Measurements from ENCODE around the gene ABCC6.
"Not testable (repeated sequence)": the region's sequence is repeated elsewhere in the genome, so short reads cannot be mapped to it uniquely, and the experiment has no call there.

ABCC6 gene

GRCh38 chr16:16166085-16166484 is 57.2 kb downstream of the ABCC6 start:
- DNase-seq (ENCODE audit: low spot score) = no peak
- TF ChIP-seq, protein P1, sequence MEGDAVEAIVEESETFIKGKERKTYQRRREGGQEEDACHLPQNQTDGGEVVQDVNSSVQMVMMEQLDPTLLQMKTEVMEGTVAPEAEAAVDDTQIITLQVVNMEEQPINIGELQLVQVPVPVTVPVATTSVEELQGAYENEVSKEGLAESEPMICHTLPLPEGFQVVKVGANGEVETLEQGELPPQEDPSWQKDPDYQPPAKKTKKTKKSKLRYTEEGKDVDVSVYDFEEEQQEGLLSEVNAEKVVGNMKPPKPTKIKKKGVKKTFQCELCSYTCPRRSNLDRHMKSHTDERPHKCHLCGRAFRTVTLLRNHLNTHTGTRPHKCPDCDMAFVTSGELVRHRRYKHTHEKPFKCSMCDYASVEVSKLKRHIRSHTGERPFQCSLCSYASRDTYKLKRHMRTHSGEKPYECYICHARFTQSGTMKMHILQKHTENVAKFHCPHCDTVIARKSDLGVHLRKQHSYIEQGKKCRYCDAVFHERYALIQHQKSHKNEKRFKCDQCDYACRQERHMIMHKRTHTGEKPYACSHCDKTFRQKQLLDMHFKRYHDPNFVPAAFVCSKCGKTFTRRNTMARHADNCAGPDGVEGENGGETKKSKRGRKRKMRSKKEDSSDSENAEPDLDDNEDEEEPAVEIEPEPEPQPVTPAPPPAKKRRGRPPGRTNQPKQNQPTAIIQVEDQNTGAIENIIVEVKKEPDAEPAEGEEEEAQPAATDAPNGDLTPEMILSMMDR (IDR thresholded peaks at IDR 0.05; ENCODE audit: extremely low read depth, missing control alignments) = no peak

- no peak for DNase-seq (ENCODE audit: low spot score)
- TF ChIP-seq, protein P1 (IDR thresholded peaks at IDR 0.05; ENCODE audit: extremely low read depth, missing control alignments) = no peak
These were observed 59.1 kb downstream of the ABCC6 start for GRCh38 chr16:16164243-16164642.

- no peak for DNase-seq (ENCODE audit: low spot score)
- TF ChIP-seq, protein P1 (IDR thresholded peaks at IDR 0.05; ENCODE audit: extremely low read depth, missing control alignments) = no peak
These were observed 59.7 kb downstream of the ABCC6 start for GRCh38 chr16:16163571-16163970.

- TF ChIP-seq, protein P1 (IDR thresholded peaks at IDR 0.05; ENCODE audit: extremely low read depth, missing control alignments) = no peak
- no peak for DNase-seq (ENCODE audit: low spot score)
These were observed 60.2 kb downstream of the ABCC6 start for GRCh38 chr16:16163109-16163508.

DNA sequence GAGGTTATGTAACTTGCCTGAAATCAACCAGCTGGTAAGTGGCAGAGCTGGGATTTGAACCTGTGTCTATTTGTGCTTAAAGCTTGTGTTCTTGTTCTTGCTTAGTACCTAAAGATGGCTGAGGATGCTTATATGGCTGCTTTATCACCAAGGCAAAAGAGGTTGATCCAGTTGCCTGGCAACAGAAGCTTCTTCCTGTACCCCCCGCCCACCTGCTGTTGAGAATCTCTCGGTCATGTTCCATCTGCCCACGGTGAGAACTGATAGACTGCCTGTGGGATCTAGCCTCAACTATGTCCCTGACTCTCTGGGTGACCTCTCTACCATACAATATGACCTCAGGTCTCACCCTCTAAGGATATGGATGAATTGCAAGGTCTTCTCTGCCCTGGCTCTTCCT is 60.7 kb downstream of the ABCC6 start:
- DNase-seq (ENCODE audit: low spot score) = no peak
- TF ChIP-seq, protein P1 (IDR thresholded peaks at IDR 0.05; ENCODE audit: extremely low read depth, missing control alignments) = no peak

DNA sequence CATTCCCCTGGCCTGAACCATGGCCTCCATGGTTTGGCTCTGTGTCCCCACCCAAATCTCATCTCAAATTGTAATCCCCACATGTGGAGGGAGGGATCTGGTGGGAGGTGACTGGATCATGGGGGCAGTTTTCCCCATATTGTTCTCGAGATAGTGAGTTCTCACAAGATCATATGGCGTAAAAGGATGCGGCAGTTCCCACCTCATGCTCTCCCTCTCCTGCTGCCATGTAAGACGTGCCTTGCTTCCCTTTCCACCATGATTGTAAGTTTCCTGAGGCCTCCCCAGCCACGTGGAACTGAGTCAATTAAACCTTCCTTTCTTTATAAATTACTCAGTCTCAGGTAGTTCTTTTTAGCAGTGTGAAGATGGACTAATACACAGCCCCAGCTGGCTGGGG is 61.5 kb downstream of the ABCC6 start:
- DNase-seq (ENCODE audit: low spot score) = not testable (repeated sequence)

GRCh38 chr16:16161319-16161718 is 62.0 kb downstream of the ABCC6 start:
- no peak for DNase-seq (ENCODE audit: low spot score)
- TF ChIP-seq, protein P1 (IDR thresholded peaks at IDR 0.05; ENCODE audit: extremely low read depth, missing control alignments) = no peak

DNA sequence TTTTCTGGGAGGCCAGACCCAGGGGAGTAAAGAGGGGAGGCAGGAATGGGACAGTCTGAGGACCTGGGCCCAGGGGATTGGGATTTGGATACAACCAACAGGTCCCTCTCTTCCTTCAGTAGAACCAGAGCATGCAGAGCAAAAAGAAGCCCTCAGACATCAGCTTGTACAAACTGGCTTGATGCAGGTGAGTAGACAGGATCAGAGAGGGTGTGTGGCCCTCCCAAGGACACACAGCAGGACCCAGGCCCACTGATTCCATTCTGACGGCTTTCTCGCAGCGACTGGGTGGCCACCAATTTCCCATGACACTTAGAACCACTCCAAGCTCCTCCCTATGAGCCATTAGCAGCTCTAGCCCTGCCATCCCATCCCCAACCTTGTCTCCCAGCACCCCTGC is 63.6 kb downstream of the ABCC6 start:
- DNase-seq (ENCODE audit: low spot score) = no peak
- TF ChIP-seq, protein P1 (IDR thresholded peaks at IDR 0.05; ENCODE audit: extremely low read depth, missing control alignments) = no peak

Measured in GM20000 (cell line).